A549 (cell line): ENCODE measurements around the gene NBPF6. TPM values are rescaled to one million over a fixed set of nuclear protein-coding genes. Genes with fewer than 3 reads are reported as not detected.

ENCODE experiments used
- ATAC-seq, 2 experiments: fragments of 200-7000 bp in 1 of 2; fragments of >200 bp in 1 of 2; cut with Nextera tagmentation in 1 of 2; cut with Tn5 transposase in 1 of 2; 3 replicates each; pipeline versions ENCODE4 v1.8.0 to v1.9.1; 2018 to 2020; ENCODE audit warnings: mild to moderate bottlenecking in 1 of 2, moderate library complexity in 1 of 2
- CTCF ChIA-PET: fragments of 300-600 bp; sonication (Branson Sonifier 250); formaldehyde crosslinking; extraction: SDS; loops from one replicate; lab custom pipeline; 2021; ENCODE audit warnings: antibody characterized with exemption, inconsistent platforms; lab: Yijun Ruan, JAX
- POLR2A ChIA-PET: fragments of 350-600 bp; formaldehyde crosslinking; extraction: SDS; loops from one replicate; lab custom pipeline; 2021; ENCODE audit warnings: antibody characterized with exemption, inconsistent platforms; lab: Yijun Ruan, JAX
- DNase-seq, 2 experiments: peaks; one replicate each; pipeline versions ENCODE4 v3.0.0 to v3.0.0-alpha.2; 2011 to 2016; ENCODE audit warnings: low read depth in 1 of 2, low spot score in 1 of 2
- FAIRE-seq: peaks from 2 replicates; lab custom pipeline; 2011; peaks lifted over from hg19 to GRCh38; lab: Jason Lieb, UNC
- H3K27ac ChIP-seq, 2 experiments: fragments of >200 bp; sonication (Bioruptor Twin); formaldehyde crosslinking; 3 replicates each; pipeline ENCODE4 v1.5.1; 2016 to 2017
- H3K4me1 ChIP-seq: fragments of >200 bp; sonication (Bioruptor Twin); formaldehyde crosslinking; 3 replicates; pipeline ENCODE4 v1.6.1; 2016
- H3K4me2 ChIP-seq: fragments of >200 bp; sonication (Bioruptor Twin); formaldehyde crosslinking; 3 replicates; pipeline ENCODE4 v1.6.1; 2016
- H3K4me3 ChIP-seq: fragments of >200 bp; sonication (Bioruptor Twin); formaldehyde crosslinking; 3 replicates; pipeline ENCODE4 v1.5.1; 2016
- H3K9me3 ChIP-seq: fragments of >200 bp; sonication (Bioruptor Twin); formaldehyde crosslinking; 3 replicates; pipeline ENCODE4 v1.6.1; 2016
- CBX2 ChIP-seq: fragments of 200-600 bp; sonication (generic); IDR thresholded peaks from 2 replicates; pipeline ENCODE4 v1.6.1; 2016; ENCODE audit warnings: low read depth, mild to moderate bottlenecking, borderline replicate concordance
- CBX8 ChIP-seq: fragments of 200-600 bp; sonication (generic); IDR thresholded peaks from 2 replicates; pipeline ENCODE4 v1.6.1; 2016
- CEBPB ChIP-seq, 2 experiments: fragments of >200 bp in 1 of 2; sonication (Bioruptor Twin) in 1 of 2; formaldehyde crosslinking in 1 of 2; IDR thresholded peaks; 2 replicates each; pipeline ENCODE4 v1.6.1; 2012 to 2016
- CHD4 ChIP-seq: fragments of 200-600 bp; sonication (generic); IDR thresholded peaks from 2 replicates; pipeline ENCODE4 v1.6.1; 2016; ENCODE audit warnings: antibody characterized with exemption, mild to moderate bottlenecking, borderline replicate concordance
- EHMT2 ChIP-seq: fragments of 200-600 bp; sonication (generic); IDR thresholded peaks from 2 replicates; pipeline ENCODE4 v1.6.1; 2016; ENCODE audit warnings: antibody characterized with exemption, low read depth, mild to moderate bottlenecking, moderate library complexity
- ESRRA ChIP-seq: fragments of 150-350 bp; IDR thresholded peaks from 2 replicates; pipeline ENCODE4 v1.6.1; 2014; ENCODE audit warnings: mild to moderate bottlenecking, low read length, borderline replicate concordance
- FOSB ChIP-seq: fragments of 250-450 bp; sonication (Bioruptor Pico); IDR thresholded peaks from 2 replicates; pipeline ENCODE4 v1.5.0; 2020; ENCODE audit warnings: mild to moderate bottlenecking, moderate library complexity
- HDAC2 ChIP-seq: fragments of 200-600 bp; sonication (generic); IDR thresholded peaks from 2 replicates; pipeline ENCODE4 v1.6.1; 2016
- HOXA7 ChIP-seq: fragments of 250-450 bp; sonication (Bioruptor Pico); IDR thresholded peaks from 2 replicates; pipeline ENCODE4 v1.5.0; 2020; ENCODE audit warnings: mild to moderate bottlenecking, moderate library complexity
- MAZ ChIP-seq: fragments of 150-350 bp; IDR thresholded peaks from 2 replicates; pipeline ENCODE4 v1.6.1; 2014; ENCODE audit warnings: antibody characterized with exemption, low read depth, low read length, borderline replicate concordance
- NFE2L2 ChIP-seq: fragments of 150-350 bp; conservative IDR thresholded peaks from 2 replicates; pipeline ENCODE4 v1.6.1; 2014; ENCODE audit warnings: low read length
- NR3C1 ChIP-seq: fragments of >200 bp; sonication (Bioruptor Twin); formaldehyde crosslinking; IDR thresholded peaks from 3 replicates; pipeline ENCODE4 v1.6.1; 2017
- PHF8 ChIP-seq: fragments of 200-600 bp; sonication (generic); IDR thresholded peaks from 2 replicates; pipeline ENCODE4 v1.6.1; 2016; ENCODE audit warnings: low read depth, mild to moderate bottlenecking, antibody characterized with exemption, moderate library complexity, borderline replicate concordance
- POLR2A ChIP-seq: IDR thresholded peaks from 2 replicates; pipeline ENCODE4 v1.6.1; 2012; ENCODE audit warnings: mild to moderate bottlenecking, low read length
- RAD21 ChIP-seq, 2 experiments: fragments of >200 bp in 1 of 2; sonication (Bioruptor Twin) in 1 of 2; formaldehyde crosslinking in 1 of 2; IDR thresholded peaks in 1 of 2; conservative IDR thresholded peaks in 1 of 2; 2 replicates in 1 of 2; 3 replicates in 1 of 2; pipeline ENCODE4 v1.6.1; 2012 to 2018; ENCODE audit warnings: inconsistent platforms in 1 of 2
- RFX5 ChIP-seq: fragments of 450-650 bp; IDR thresholded peaks from 2 replicates; pipeline ENCODE4 v1.7.1; 2014; ENCODE audit warnings: antibody characterized with exemption, mild to moderate bottlenecking, moderate library complexity
- RNF2 ChIP-seq: fragments of 200-600 bp; sonication (generic); IDR thresholded peaks from 2 replicates; pipeline ENCODE4 v1.6.1; 2016; ENCODE audit warnings: low read depth, mild to moderate bottlenecking, antibody characterized with exemption, moderate library complexity, borderline replicate concordance
- TFCP2L1 ChIP-seq: fragments of 250-450 bp; sonication (Bioruptor Pico); IDR thresholded peaks from 2 replicates; pipeline ENCODE4 v1.5.0; 2021; ENCODE audit warnings: mild to moderate bottlenecking
- TP53 ChIP-seq: fragments of 250-450 bp; sonication (Bioruptor Pico); IDR thresholded peaks from 2 replicates; pipeline ENCODE4 v1.5.0; 2021; ENCODE audit warnings: mild to moderate bottlenecking, moderate library complexity
- ZC3H11A ChIP-seq: fragments of 450-650 bp; IDR thresholded peaks from 2 replicates; pipeline ENCODE4 v1.6.1; 2014; ENCODE audit warnings: antibody characterized with exemption, mild to moderate bottlenecking
- ZNF302 ChIP-seq: fragments of 250-450 bp; sonication (Bioruptor Pico); IDR thresholded peaks from 2 replicates; pipeline ENCODE4 v1.9.0; 2021; ENCODE audit warnings: inconsistent platforms, mild to moderate bottlenecking, moderate library complexity
- WGBS: methylation state at CpG from one replicate; pipeline ENCODE4 v1.1.6; 2017; ENCODE audit errors: missing lambda C conversion rate; 5-methylcytosine and 5-hydroxymethylcytosine counted together
- polyA plus RNA-seq, 4 experiments: library from polyadenylated mRNA; depleted of rRNA in 3 of 4; stranded (reverse); fragments of >200 nt; fragmentation: RNase III in 1 of 4; extraction: RNeasy Plus Mini Kit Qiagen cat#74134 plus additional on column Dnase treatment in 1 of 4; gene quantifications; 2 replicates in 3 of 4; 3 replicates in 1 of 4; pipeline ENCODE4 v1.2.3, GENCODE V29; 2011 to 2017
- TF ChIP-seq, protein P1 (sequence below): fragments of 250-450 bp; sonication (Bioruptor Pico); IDR thresholded peaks from 2 replicates; pipeline ENCODE4 v1.5.0; 2021; ENCODE audit warnings: mild to moderate bottlenecking, moderate library complexity, borderline replicate concordance
- TF ChIP-seq, protein P2 (sequence below): fragments of >200 bp; sonication (Bioruptor Twin); formaldehyde crosslinking; IDR thresholded peaks from 3 replicates; pipeline ENCODE4 v1.5.1; 2016
- TF ChIP-seq, protein P3 (sequence below): fragments of 200-600 bp; sonication (generic); IDR thresholded peaks from 2 replicates; pipeline ENCODE4 v1.6.1; 2016; ENCODE audit warnings: antibody characterized with exemption, mild to moderate bottlenecking, moderate library complexity
- TF ChIP-seq, protein P4 (sequence below): fragments of >200 bp; sonication (Bioruptor Twin); formaldehyde crosslinking; IDR thresholded peaks from 3 replicates; pipeline ENCODE4 v1.6.1; 2016

Gene NBPF6
- polyA plus RNA-seq, 2 of the 4 experiments (the other 2 are of a cell fraction), result not detected

DNA sequence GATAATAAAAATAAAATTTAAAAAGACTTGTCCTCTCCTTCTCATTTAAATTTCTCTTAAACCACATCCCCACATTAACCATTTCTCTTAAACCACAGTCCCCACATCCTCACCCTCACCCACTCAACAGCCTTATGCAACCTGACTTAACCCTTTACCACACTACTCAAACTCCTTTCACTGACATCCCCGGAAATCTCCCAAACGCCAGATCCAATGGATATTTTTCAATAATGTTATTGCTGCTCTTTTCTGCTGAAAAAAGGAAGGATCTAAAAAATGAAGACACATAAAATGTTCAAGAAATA lies 55.6 kb downstream of the NBPF6 start:
- FAIRE-seq, result no peak
- 87% methylated on average over 2 of the region's 2 CpGs for WGBS
- ATAC-seq, result no peak
- no peak for TF ChIP-seq ZNF302
- TF ChIP-seq, protein P1, sequence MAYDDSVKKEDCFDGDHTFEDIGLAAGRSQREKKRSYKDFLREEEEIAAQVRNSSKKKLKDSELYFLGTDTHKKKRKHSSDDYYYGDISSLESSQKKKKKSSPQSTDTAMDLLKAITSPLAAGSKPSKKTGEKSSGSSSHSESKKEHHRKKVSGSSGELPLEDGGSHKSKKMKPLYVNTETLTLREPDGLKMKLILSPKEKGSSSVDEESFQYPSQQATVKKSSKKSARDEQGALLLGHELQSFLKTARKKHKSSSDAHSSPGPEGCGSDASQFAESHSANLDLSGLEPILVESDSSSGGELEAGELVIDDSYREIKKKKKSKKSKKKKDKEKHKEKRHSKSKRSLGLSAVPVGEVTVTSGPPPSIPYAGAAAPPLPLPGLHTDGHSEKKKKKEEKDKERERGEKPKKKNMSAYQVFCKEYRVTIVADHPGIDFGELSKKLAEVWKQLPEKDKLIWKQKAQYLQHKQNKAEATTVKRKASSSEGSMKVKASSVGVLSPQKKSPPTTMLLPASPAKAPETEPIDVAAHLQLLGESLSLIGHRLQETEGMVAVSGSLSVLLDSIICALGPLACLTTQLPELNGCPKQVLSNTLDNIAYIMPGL (CRISPR knock-in tag), result no peak
- no peak for TF ChIP-seq CBX8
- no peak for TF ChIP-seq NR3C1
- no peak for TF ChIP-seq CEBPB (IDR thresholded peaks at IDR 0.05)
- TF ChIP-seq POLR2A, result no peak
- TF ChIP-seq ZC3H11A, result no peak
- CTCF ChIA-PET, result no interaction called here
- Histone ChIP-seq H3K27ac (no peak overlapping the region), H3K4me3 (no peak overlapping the region), H3K9me3 (no peaks in the 10 kb centered on the region), H3K4me2 (no peak overlapping the region), H3K4me1 (peaks cover 17% of the 10 kb centered on the region)
- POLR2A ChIA-PET, result no interaction called here
- DNase-seq, result no peak

DNA sequence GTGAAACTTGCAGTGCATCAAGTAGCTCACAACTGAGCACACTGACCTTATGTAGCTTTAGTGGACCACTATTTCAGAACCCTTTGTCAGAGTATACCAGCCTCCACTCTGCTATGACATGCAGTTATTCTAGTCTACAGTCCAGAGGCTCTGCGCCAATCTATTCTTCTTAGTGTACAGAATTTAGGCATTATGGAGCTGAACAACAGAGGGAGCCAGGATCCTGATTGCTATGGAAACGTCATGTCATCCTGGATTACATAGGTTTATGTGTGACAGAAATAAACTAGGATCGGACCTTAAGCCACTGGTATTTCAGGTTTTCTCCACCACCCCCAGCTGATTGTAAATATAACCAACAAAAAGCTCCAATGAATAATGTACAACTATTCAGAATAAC lies 61.6 kb downstream of the NBPF6 start:
- ATAC-seq (no peak), FAIRE-seq (no peak), DNase-seq (peak in 1 of 2 experiments; percentile 6)
- H3K9me3 ChIP-seq, result no peaks in the 10 kb centered on the region
- H3K4me2 ChIP-seq, result no peak overlapping the region
- no peak overlapping the region for H3K4me3 ChIP-seq
- no peak overlapping the region for H3K27ac ChIP-seq
- H3K4me1 ChIP-seq, result no peaks in the 10 kb centered on the region
- 51% methylated on average over 3 of the region's 3 CpGs for WGBS
- TF ChIP-seq CBX8 (no peak), HOXA7 (CRISPR knock-in tag) (no peak), PHF8 (no peak), HDAC2 (no peak), FOSB (CRISPR knock-in tag) (no peak), POLR2A (no peak), CBX2 (no peak), NFE2L2 (no peak), CHD4 (no peak)
- TF ChIP-seq, protein P2, sequence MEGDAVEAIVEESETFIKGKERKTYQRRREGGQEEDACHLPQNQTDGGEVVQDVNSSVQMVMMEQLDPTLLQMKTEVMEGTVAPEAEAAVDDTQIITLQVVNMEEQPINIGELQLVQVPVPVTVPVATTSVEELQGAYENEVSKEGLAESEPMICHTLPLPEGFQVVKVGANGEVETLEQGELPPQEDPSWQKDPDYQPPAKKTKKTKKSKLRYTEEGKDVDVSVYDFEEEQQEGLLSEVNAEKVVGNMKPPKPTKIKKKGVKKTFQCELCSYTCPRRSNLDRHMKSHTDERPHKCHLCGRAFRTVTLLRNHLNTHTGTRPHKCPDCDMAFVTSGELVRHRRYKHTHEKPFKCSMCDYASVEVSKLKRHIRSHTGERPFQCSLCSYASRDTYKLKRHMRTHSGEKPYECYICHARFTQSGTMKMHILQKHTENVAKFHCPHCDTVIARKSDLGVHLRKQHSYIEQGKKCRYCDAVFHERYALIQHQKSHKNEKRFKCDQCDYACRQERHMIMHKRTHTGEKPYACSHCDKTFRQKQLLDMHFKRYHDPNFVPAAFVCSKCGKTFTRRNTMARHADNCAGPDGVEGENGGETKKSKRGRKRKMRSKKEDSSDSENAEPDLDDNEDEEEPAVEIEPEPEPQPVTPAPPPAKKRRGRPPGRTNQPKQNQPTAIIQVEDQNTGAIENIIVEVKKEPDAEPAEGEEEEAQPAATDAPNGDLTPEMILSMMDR, result no peak
- ChIA-PET CTCF (interaction anchor here (0.6 to 6.9 kb wide), 8 partner anchors 9 to 577 kb away, joined by 3 to 55 read pairs (median 6); partner anchors contain the start of gene EEIG2), POLR2A (no interaction called here)

DNA sequence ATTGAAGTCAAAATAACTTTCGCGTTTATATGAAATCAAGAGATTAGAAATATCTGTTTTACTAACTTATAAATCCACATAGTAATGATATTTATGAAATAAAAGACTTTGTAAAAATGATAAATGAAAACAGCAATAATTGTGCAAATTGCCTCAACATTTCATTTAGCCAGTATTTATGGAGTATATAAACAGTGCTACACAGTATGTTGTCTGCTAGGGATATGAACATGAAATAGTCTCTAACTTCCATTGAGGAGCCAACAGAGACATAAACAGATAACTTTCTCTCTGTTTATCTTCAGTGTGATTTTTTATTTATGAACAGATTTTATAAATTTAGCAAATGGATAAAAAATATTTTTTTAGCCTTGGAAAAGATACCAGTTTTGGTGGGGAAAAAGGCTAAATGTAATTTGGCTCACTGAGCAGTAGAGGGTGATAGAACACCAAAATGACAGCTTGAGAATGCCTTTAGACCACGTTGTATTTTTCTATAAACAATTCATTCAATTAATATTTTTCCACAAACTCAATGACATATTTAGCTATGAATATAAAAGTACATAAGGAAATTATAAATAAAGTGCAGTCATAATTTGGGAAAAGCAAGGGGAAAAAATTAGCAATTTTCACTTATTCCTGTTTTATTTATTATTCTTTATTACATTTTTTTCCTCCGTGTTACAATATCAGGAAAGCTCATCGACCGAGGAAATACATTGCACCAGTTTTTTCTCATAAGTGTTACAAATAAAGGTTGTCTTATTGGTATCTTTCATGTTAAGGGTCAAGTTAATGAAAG lies 62.3 kb downstream of the NBPF6 start:
- CTCF ChIA-PET, result interaction anchor here (0.6 to 6.9 kb wide), 12 partner anchors 8 to 576 kb away, joined by 3 to 55 read pairs (median 6); partner anchors contain the start of gene EEIG2
- POLR2A ChIA-PET, result interaction anchor here (1.2 kb wide), 1 partner anchor 131 kb away, joined by 5 read pairs; no protein-coding TSS in a partner anchor
- Histone ChIP-seq H3K4me3 (no peak overlapping the region), H3K4me2 (peak overlapping the region; percentile 32; the same call in 2 of the 3 replicates), H3K4me1 (no peaks in the 10 kb centered on the region), H3K27ac (no peak overlapping the region), H3K9me3 (no peaks in the 10 kb centered on the region)
- no peak for FAIRE-seq
- ATAC-seq, result 0 out of 6 replicates have a peak, but pooled peaks of 1 of the 2 experiments have one; percentile 49
- peak in 1 of 2 experiments; percentile 34 for DNase-seq
- 48% methylated on average over 6 of the region's 6 CpGs for WGBS
- no peak for TF ChIP-seq RFX5
- no peak for TF ChIP-seq MAZ
- no peak for TF ChIP-seq NR3C1
- TF ChIP-seq, protein P3, sequence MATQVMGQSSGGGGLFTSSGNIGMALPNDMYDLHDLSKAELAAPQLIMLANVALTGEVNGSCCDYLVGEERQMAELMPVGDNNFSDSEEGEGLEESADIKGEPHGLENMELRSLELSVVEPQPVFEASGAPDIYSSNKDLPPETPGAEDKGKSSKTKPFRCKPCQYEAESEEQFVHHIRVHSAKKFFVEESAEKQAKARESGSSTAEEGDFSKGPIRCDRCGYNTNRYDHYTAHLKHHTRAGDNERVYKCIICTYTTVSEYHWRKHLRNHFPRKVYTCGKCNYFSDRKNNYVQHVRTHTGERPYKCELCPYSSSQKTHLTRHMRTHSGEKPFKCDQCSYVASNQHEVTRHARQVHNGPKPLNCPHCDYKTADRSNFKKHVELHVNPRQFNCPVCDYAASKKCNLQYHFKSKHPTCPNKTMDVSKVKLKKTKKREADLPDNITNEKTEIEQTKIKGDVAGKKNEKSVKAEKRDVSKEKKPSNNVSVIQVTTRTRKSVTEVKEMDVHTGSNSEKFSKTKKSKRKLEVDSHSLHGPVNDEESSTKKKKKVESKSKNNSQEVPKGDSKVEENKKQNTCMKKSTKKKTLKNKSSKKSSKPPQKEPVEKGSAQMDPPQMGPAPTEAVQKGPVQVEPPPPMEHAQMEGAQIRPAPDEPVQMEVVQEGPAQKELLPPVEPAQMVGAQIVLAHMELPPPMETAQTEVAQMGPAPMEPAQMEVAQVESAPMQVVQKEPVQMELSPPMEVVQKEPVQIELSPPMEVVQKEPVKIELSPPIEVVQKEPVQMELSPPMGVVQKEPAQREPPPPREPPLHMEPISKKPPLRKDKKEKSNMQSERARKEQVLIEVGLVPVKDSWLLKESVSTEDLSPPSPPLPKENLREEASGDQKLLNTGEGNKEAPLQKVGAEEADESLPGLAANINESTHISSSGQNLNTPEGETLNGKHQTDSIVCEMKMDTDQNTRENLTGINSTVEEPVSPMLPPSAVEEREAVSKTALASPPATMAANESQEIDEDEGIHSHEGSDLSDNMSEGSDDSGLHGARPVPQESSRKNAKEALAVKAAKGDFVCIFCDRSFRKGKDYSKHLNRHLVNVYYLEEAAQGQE, result no peak
- no peak for TF ChIP-seq EHMT2
- no peak for TF ChIP-seq TFCP2L1
- TF ChIP-seq POLR2A, result no peak
- peak; percentile 83 to 88 for TF ChIP-seq RAD21 (conservative IDR thresholded peaks at IDR 0.05 in 1 of 2, IDR thresholded peaks at IDR 0.05 in 1 of 2)
- no peak for TF ChIP-seq ZC3H11A
- no peak for TF ChIP-seq ESRRA
- TF ChIP-seq, protein P4, sequence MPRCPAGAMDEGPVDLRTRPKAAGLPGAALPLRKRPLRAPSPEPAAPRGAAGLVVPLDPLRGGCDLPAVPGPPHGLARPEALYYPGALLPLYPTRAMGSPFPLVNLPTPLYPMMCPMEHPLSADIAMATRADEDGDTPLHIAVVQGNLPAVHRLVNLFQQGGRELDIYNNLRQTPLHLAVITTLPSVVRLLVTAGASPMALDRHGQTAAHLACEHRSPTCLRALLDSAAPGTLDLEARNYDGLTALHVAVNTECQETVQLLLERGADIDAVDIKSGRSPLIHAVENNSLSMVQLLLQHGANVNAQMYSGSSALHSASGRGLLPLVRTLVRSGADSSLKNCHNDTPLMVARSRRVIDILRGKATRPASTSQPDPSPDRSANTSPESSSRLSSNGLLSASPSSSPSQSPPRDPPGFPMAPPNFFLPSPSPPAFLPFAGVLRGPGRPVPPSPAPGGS, result no peak
- TF ChIP-seq RNF2, result no peak
- TF ChIP-seq TP53 (CRISPR knock-in tag), result no peak
